Mammary epithelial cell (primary cell): ENCODE measurements around the gene SLC17A9.

Experiments
- EZH2 ChIP-seq: IDR thresholded peaks from 2 replicates; pipeline ENCODE4 v1.6.1; 2012; ENCODE audit warnings: low read length, inconsistent platforms, borderline replicate concordance
- TF ChIP-seq, protein P1 (sequence below), 2 donors: IDR thresholded peaks in 1 of 2; conservative IDR thresholded peaks in 1 of 2; 2 replicates each; pipeline ENCODE4 v1.5.1; 2011 to 2012; ENCODE audit warnings: inconsistent platforms in 2 of 2, low read length in 2 of 2, mild to moderate bottlenecking in 2 of 2, control low read depth in 1 of 2, low read depth in 1 of 2; ENCODE audit not compliant: insufficient read depth in 1 of 2; ENCODE audit errors: extremely low read depth in 1 of 2

- TF ChIP-seq, protein P1, sequence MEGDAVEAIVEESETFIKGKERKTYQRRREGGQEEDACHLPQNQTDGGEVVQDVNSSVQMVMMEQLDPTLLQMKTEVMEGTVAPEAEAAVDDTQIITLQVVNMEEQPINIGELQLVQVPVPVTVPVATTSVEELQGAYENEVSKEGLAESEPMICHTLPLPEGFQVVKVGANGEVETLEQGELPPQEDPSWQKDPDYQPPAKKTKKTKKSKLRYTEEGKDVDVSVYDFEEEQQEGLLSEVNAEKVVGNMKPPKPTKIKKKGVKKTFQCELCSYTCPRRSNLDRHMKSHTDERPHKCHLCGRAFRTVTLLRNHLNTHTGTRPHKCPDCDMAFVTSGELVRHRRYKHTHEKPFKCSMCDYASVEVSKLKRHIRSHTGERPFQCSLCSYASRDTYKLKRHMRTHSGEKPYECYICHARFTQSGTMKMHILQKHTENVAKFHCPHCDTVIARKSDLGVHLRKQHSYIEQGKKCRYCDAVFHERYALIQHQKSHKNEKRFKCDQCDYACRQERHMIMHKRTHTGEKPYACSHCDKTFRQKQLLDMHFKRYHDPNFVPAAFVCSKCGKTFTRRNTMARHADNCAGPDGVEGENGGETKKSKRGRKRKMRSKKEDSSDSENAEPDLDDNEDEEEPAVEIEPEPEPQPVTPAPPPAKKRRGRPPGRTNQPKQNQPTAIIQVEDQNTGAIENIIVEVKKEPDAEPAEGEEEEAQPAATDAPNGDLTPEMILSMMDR (conservative IDR thresholded peaks at IDR 0.05 in 1 of 2, IDR thresholded peaks at IDR 0.05 in 1 of 2; ENCODE audit: extremely low read depth in 1 of 2, insufficient read depth in 1 of 2, low read depth in 1 of 2, low read length in 2 of 2): no peak
- peak; percentile 31 for TF ChIP-seq EZH2
Observed at GRCh38 chr20:63009988-63010769, 57.7 kb downstream of the SLC17A9 start.
